WTC11 (cell line): ENCODE results near the gene COL25A1.
"Not testable (repeated sequence)": the region's sequence is repeated elsewhere in the genome, so short reads cannot be mapped to it uniquely, and the experiment has no call there.

Experiments
- E2F4 ChIP-seq: sonication (generic); formaldehyde crosslinking; IDR thresholded peaks from 2 replicates; pipeline ENCODE4 v1.8.1; 2022; ENCODE audit warnings: low read depth, mild to moderate bottlenecking, moderate library complexity, missing genetic modification reagents, borderline replicate concordance
- ESRRA ChIP-seq: sonication (generic); formaldehyde crosslinking; IDR thresholded peaks from 2 replicates; pipeline ENCODE4 v1.8.1; 2022; ENCODE audit warnings: mild to moderate bottlenecking, missing genetic modification reagents, borderline replicate concordance

- TF ChIP-seq E2F4; ESRRA (CRISPR knock-in tag): not testable (repeated sequence)
These were observed 231.8 kb downstream of the COL25A1 start for GRCh38 chr4:109070677-109071076.
